Left ventricle myocardium inferior (tissue), 1 donor: ENCODE data around the gene TTC14. TPM values are rescaled to one million over a fixed set of nuclear protein-coding genes. Genes with fewer than 3 reads are reported as not detected.

Experiments
- DNase-seq: peaks from one replicate; pipeline ENCODE4 v3.0.0-alpha.2; 2020
- H3K27ac ChIP-seq: fragments of 200-600 bp; replicated peaks from 2 replicates; pipeline ENCODE4 v1.8.0; 2021
- H3K27me3 ChIP-seq: fragments of 200-600 bp; 2 replicates; pipeline ENCODE4 v1.8.0; 2021; ENCODE audit warnings: low read depth
- H3K36me3 ChIP-seq: fragments of 200-600 bp; 2 replicates; pipeline ENCODE4 v1.8.0; 2021
- H3K4me1 ChIP-seq: fragments of 200-600 bp; 2 replicates; pipeline ENCODE4 v1.8.0; 2021
- H3K4me3 ChIP-seq: fragments of 200-600 bp; 2 replicates; pipeline ENCODE4 v1.8.0; 2021; ENCODE audit warnings: mild to moderate bottlenecking, moderate library complexity
- H3K9me3 ChIP-seq: fragments of 200-600 bp; replicated peaks from 2 replicates; pipeline ENCODE4 v1.8.0; 2021
- intact Hi-C: fragments of 100-400 bp; cut with micrococcal nuclease; formaldehyde crosslinking; loops from one replicate; pipeline ENCODE4 v1.11.0; 2022
- total RNA-seq: library from RNA; stranded (reverse); fragmentation: NEBNext Ultra II Directional; extraction: Animal tissue kit (Norgen Biotek cat#: 25700); gene quantifications from one replicate; pipeline ENCODE4 v1.2.1, GENCODE V29; 2021
- TF ChIP-seq, protein P1 (sequence below): fragments of 200-600 bp; IDR thresholded peaks from 2 replicates; pipeline ENCODE4 v1.8.0; 2021; ENCODE audit warnings: antibody characterized with exemption, mild to moderate bottlenecking, borderline replicate concordance
- donor health status: DM: no; HTN: yes; CAD: no; lungs with severe emphysema.

Gene TTC14
- total RNA-seq, 1 donor from 2014 or later: 13.7 TPM

- Histone ChIP-seq H3K9me3 (no peaks in the 10 kb centered on the region), H3K36me3 (no peaks in the 10 kb centered on the region), H3K4me3 (no peak overlapping the region), H3K27me3 (no peaks in the 10 kb centered on the region), H3K4me1 (no peaks in the 10 kb centered on the region), H3K27ac (no peak overlapping the region)
- DNase-seq: no peak
- intact Hi-C loops: no loop called here
- TF ChIP-seq, protein P1, sequence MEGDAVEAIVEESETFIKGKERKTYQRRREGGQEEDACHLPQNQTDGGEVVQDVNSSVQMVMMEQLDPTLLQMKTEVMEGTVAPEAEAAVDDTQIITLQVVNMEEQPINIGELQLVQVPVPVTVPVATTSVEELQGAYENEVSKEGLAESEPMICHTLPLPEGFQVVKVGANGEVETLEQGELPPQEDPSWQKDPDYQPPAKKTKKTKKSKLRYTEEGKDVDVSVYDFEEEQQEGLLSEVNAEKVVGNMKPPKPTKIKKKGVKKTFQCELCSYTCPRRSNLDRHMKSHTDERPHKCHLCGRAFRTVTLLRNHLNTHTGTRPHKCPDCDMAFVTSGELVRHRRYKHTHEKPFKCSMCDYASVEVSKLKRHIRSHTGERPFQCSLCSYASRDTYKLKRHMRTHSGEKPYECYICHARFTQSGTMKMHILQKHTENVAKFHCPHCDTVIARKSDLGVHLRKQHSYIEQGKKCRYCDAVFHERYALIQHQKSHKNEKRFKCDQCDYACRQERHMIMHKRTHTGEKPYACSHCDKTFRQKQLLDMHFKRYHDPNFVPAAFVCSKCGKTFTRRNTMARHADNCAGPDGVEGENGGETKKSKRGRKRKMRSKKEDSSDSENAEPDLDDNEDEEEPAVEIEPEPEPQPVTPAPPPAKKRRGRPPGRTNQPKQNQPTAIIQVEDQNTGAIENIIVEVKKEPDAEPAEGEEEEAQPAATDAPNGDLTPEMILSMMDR: no peak
Measured at GRCh38 chr3:180657094-180657493, 55.1 kb downstream of the TTC14 start.

Other genes starting within 250 kb of the TTC14 start
- gene CCDC39, start 77.3 kb downstream of the TTC14 start, total RNA-seq: not detected